Measurements from ENCODE around the gene GUCY1A2.

The GUCY1A2 gene

GRCh38 chr11:106733635-106734034 is 284.6 kb downstream of the GUCY1A2 start:
- no peak overlapping the region for H3K4me3 Mint-ChIP-seq
- TF ChIP-seq CTCF (IDR thresholded peaks at IDR 0.05; ENCODE audit: unreplicated experiment in 3 of 3): no peak
- no peaks in the 10 kb centered on the region for H3K27me3 Mint-ChIP-seq (ENCODE audit: low read depth)
- H3K9me3 Mint-ChIP-seq: peaks cover 14% of the 10 kb centered on the region
- H3K36me3 Mint-ChIP-seq (ENCODE audit: low read depth): no peaks in the 10 kb centered on the region
- no peaks in the 10 kb centered on the region for H3K4me1 Mint-ChIP-seq
- H3K27ac Mint-ChIP-seq: peak overlapping the region in 2 of 3 experiments; percentile 26 to 43

- no peak overlapping the region for H3K27ac Mint-ChIP-seq
- no peaks in the 10 kb centered on the region for H3K36me3 Mint-ChIP-seq (ENCODE audit: low read depth)
- H3K9me3 Mint-ChIP-seq: no peaks in the 10 kb centered on the region
- H3K4me3 Mint-ChIP-seq: no peak overlapping the region
- no peak for TF ChIP-seq CTCF (IDR thresholded peaks at IDR 0.05; ENCODE audit: unreplicated experiment in 3 of 3)
- no peaks in the 10 kb centered on the region for H3K27me3 Mint-ChIP-seq (ENCODE audit: low read depth)
- H3K4me1 Mint-ChIP-seq: no peaks in the 10 kb centered on the region
These were observed 289.4 kb downstream of the GUCY1A2 start for GRCh38 chr11:106728859-106729258.

- no peak for TF ChIP-seq CTCF (IDR thresholded peaks at IDR 0.05; ENCODE audit: unreplicated experiment in 3 of 3)
- H3K27ac Mint-ChIP-seq: no peak overlapping the region
- H3K9me3 Mint-ChIP-seq: no peaks in the 10 kb centered on the region
- no peaks in the 10 kb centered on the region for H3K36me3 Mint-ChIP-seq (ENCODE audit: low read depth)
- H3K4me1 Mint-ChIP-seq: no peaks in the 10 kb centered on the region
- H3K4me3 Mint-ChIP-seq: no peak overlapping the region
- H3K27me3 Mint-ChIP-seq (ENCODE audit: low read depth): no peaks in the 10 kb centered on the region
These were observed 289.9 kb downstream of the GUCY1A2 start for GRCh38 chr11:106728379-106728778.

- Mint-ChIP-seq H3K9me3 (no peaks in the 10 kb centered on the region), H3K4me3 (no peak overlapping the region), H3K27ac (no peak overlapping the region), H3K36me3 (ENCODE audit: low read depth) (no peaks in the 10 kb centered on the region), H3K27me3 (ENCODE audit: low read depth) (no peaks in the 10 kb centered on the region), H3K4me1 (no peaks in the 10 kb centered on the region)
- TF ChIP-seq CTCF (IDR thresholded peaks at IDR 0.05; ENCODE audit: unreplicated experiment in 3 of 3): no peak
These were observed 291.0 kb downstream of the GUCY1A2 start for GRCh38 chr11:106727256-106727655.

- Mint-ChIP-seq H3K36me3 (ENCODE audit: low read depth) (no peaks in the 10 kb centered on the region), H3K9me3 (no peaks in the 10 kb centered on the region), H3K27ac (no peak overlapping the region), H3K4me1 (no peaks in the 10 kb centered on the region), H3K27me3 (ENCODE audit: low read depth) (no peaks in the 10 kb centered on the region), H3K4me3 (no peak overlapping the region)
- no peak for TF ChIP-seq CTCF (IDR thresholded peaks at IDR 0.05; ENCODE audit: unreplicated experiment in 3 of 3)
These were observed 293.9 kb downstream of the GUCY1A2 start for GRCh38 chr11:106724293-106724892.

- Mint-ChIP-seq H3K27me3 (ENCODE audit: low read depth) (no peaks in the 10 kb centered on the region), H3K9me3 (no peaks in the 10 kb centered on the region), H3K4me3 (no peak overlapping the region), H3K4me1 (no peaks in the 10 kb centered on the region), H3K36me3 (ENCODE audit: low read depth) (no peaks in the 10 kb centered on the region), H3K27ac (no peak overlapping the region)
- no peak for TF ChIP-seq CTCF (IDR thresholded peaks at IDR 0.05; ENCODE audit: unreplicated experiment in 3 of 3)
These were observed 295.2 kb downstream of the GUCY1A2 start for GRCh38 chr11:106723071-106723470.

All from nephron (organoid).